Astrocyte of the cerebellum (primary cell): Measurements from ENCODE around the gene CCL2.
A peak's percentile ranks its signal among the peaks of the same experiment; 100 is the strongest.

Experiments
- DNase-seq: peaks from one replicate; pipeline ENCODE4 v3.0.0-alpha.2; 2011; ENCODE audit warnings: low read depth
- H3K4me3 ChIP-seq: 2 replicates; pipeline ENCODE4 v1.5.1; 2011; ENCODE audit warnings: mild to moderate bottlenecking, low read depth, low read length, moderate library complexity
- CTCF ChIP-seq: IDR thresholded peaks from 2 replicates; pipeline ENCODE4 v1.5.1; 2012; ENCODE audit warnings: low read length, low read depth, moderate library complexity, mild to moderate bottlenecking; ENCODE audit errors: missing control alignments
- in situ Hi-C: cut with HindIII; loops from 2 replicates; pipeline ENCODE4 v1.10.0; 2017; ENCODE audit warnings: low sequenced_read_pairs

Gene CCL2

GRCh38 chr17:34291721-34292348 lies 36.8 kb downstream of the CCL2 start:
- no peak for TF ChIP-seq CTCF
- no peak overlapping the region for H3K4me3 ChIP-seq
- in situ Hi-C loops: no loop called here
- no peak for DNase-seq

- DNase-seq: no peak
- in situ Hi-C loops: no loop called here
- no peak overlapping the region for H3K4me3 ChIP-seq
- TF ChIP-seq CTCF: no peak
Observed at GRCh38 chr17:34299027-34299426, 43.9 kb downstream of the CCL2 start.

GRCh38 chr17:34299956-34300577 lies 45.0 kb downstream of the CCL2 start:
- TF ChIP-seq CTCF: no peak
- H3K4me3 ChIP-seq: no peak overlapping the region
- in situ Hi-C loops: loop anchor here (5.0 to 25.0 kb wide), 2 partner anchors 93 to 237 kb away; no protein-coding TSS in a partner anchor
- no peak for DNase-seq

- in situ Hi-C loops: loop anchor here (5.0 to 25.0 kb wide), 2 partner anchors 94 to 236 kb away; no protein-coding TSS in a partner anchor
- no peak for TF ChIP-seq CTCF
- DNase-seq: peak; percentile 60
- H3K4me3 ChIP-seq: no peak overlapping the region
Observed at GRCh38 chr17:34300652-34301370, 45.7 kb downstream of the CCL2 start.

GRCh38 chr17:34301986-34302385 lies 46.9 kb downstream of the CCL2 start:
- H3K4me3 ChIP-seq: no peak overlapping the region
- no peak for TF ChIP-seq CTCF
- in situ Hi-C loops: loop anchor here (5.0 to 25.0 kb wide), 2 partner anchors 95 to 235 kb away; no protein-coding TSS in a partner anchor
- DNase-seq: no peak

GRCh38 chr17:34302636-34303035 lies 47.6 kb downstream of the CCL2 start:
- no peak overlapping the region for H3K4me3 ChIP-seq
- TF ChIP-seq CTCF: no peak
- no peak for DNase-seq
- in situ Hi-C loops: loop anchor here (5.0 to 25.0 kb wide), 2 partner anchors 95 to 235 kb away; no protein-coding TSS in a partner anchor
